A549 (cell line): ENCODE data around the gene ADSS1. TPM values are rescaled to one million over a fixed set of nuclear protein-coding genes. Genes with fewer than 3 reads are reported as not detected.
A peak's percentile ranks its signal among the peaks of the same experiment; 100 is the strongest.

Experiments used
- ATOH8 ChIP-seq: fragments of 250-450 bp; sonication (Bioruptor Pico); IDR thresholded peaks from 2 replicates; pipeline ENCODE4 v1.5.0; 2020; ENCODE audit warnings: low read depth, mild to moderate bottlenecking, moderate library complexity
- BCL3 ChIP-seq: fragments of >200 bp; sonication (Bioruptor Twin); formaldehyde crosslinking; IDR thresholded peaks from 3 replicates; pipeline ENCODE4 v1.6.1; 2016
- CEBPB ChIP-seq, 2 experiments: fragments of >200 bp in 1 of 2; sonication (Bioruptor Twin) in 1 of 2; formaldehyde crosslinking in 1 of 2; IDR thresholded peaks; 2 replicates each; pipeline ENCODE4 v1.6.1; 2012 to 2016
- E2F6 ChIP-seq: IDR thresholded peaks from 2 replicates; pipeline ENCODE4 v1.6.1; 2012; ENCODE audit warnings: low read depth, borderline replicate concordance
- FOSL2 ChIP-seq, 2 experiments: fragments of 450-650 bp in 1 of 2; fragments of >200 bp in 1 of 2; sonication (Bioruptor Twin) in 1 of 2; formaldehyde crosslinking; IDR thresholded peaks; 2 replicates each; pipeline versions ENCODE4 v1.5.0 to v1.6.1; 2016 to 2020; ENCODE audit warnings: mild to moderate bottlenecking in 1 of 2, moderate library complexity in 1 of 2
- GATA3 ChIP-seq: IDR thresholded peaks from 2 replicates; pipeline ENCODE4 v1.6.1; 2012; ENCODE audit warnings: borderline replicate concordance
- HES2 ChIP-seq: fragments of >200 bp; sonication (Bioruptor Twin); formaldehyde crosslinking; IDR thresholded peaks from 2 replicates; pipeline ENCODE4 v1.6.1; 2016
- HEYL ChIP-seq: fragments of 250-450 bp; sonication (Bioruptor Pico); IDR thresholded peaks from 2 replicates; pipeline ENCODE4 v1.8.0; 2021; ENCODE audit warnings: mild to moderate bottlenecking, moderate library complexity
- HMGXB4 ChIP-seq: fragments of 250-450 bp; sonication (Bioruptor Pico); IDR thresholded peaks from 2 replicates; pipeline ENCODE4 v1.5.0; 2021; ENCODE audit warnings: mild to moderate bottlenecking, moderate library complexity, borderline replicate concordance
- HOXA7 ChIP-seq: fragments of 250-450 bp; sonication (Bioruptor Pico); IDR thresholded peaks from 2 replicates; pipeline ENCODE4 v1.5.0; 2020; ENCODE audit warnings: mild to moderate bottlenecking, moderate library complexity
- HOXB5 ChIP-seq: fragments of 250-450 bp; sonication (Bioruptor Pico); IDR thresholded peaks from 2 replicates; pipeline ENCODE4 v1.5.0; 2020; ENCODE audit warnings: mild to moderate bottlenecking, moderate library complexity
- JUN ChIP-seq, 2 experiments: fragments of >200 bp; sonication (Bioruptor Twin); formaldehyde crosslinking; IDR thresholded peaks; 2 replicates in 1 of 2; 3 replicates in 1 of 2; pipeline ENCODE4 v1.6.1; 2016 to 2017
- KDM1A ChIP-seq: fragments of 200-600 bp; sonication (generic); IDR thresholded peaks from 2 replicates; pipeline ENCODE4 v1.6.1; 2016; ENCODE audit warnings: low read depth, mild to moderate bottlenecking
- MAFK ChIP-seq: fragments of 450-650 bp; IDR thresholded peaks from 2 replicates; pipeline ENCODE4 v1.6.1; 2014; ENCODE audit not compliant: partially characterized antibody
- MAX ChIP-seq: IDR thresholded peaks from 2 replicates; pipeline ENCODE4 v1.6.1; 2012
- NPAS2 ChIP-seq: fragments of 250-450 bp; sonication (Bioruptor Pico); IDR thresholded peaks from 2 replicates; pipeline ENCODE4 v1.8.0; 2022; ENCODE audit warnings: mild to moderate bottlenecking, moderate library complexity, borderline replicate concordance
- NR3C1 ChIP-seq: fragments of >200 bp; sonication (Bioruptor Twin); formaldehyde crosslinking; IDR thresholded peaks from 3 replicates; pipeline ENCODE4 v1.6.1; 2017
- PBX3 ChIP-seq: IDR thresholded peaks from 2 replicates; pipeline ENCODE4 v1.6.1; 2012
- PHF8 ChIP-seq: fragments of 200-600 bp; sonication (generic); IDR thresholded peaks from 2 replicates; pipeline ENCODE4 v1.6.1; 2016; ENCODE audit warnings: low read depth, mild to moderate bottlenecking, antibody characterized with exemption, moderate library complexity, borderline replicate concordance
- POLR2A ChIP-seq: IDR thresholded peaks from 2 replicates; pipeline ENCODE4 v1.6.1; 2012; ENCODE audit warnings: mild to moderate bottlenecking, low read length
- POLR2AphosphoS2 ChIP-seq: conservative IDR thresholded peaks from 2 replicates; pipeline ENCODE4 v1.6.1; 2012; ENCODE audit warnings: low read length, improper control_type of control experiment, inconsistent platforms
- RAD21 ChIP-seq, 2 experiments: fragments of >200 bp in 1 of 2; sonication (Bioruptor Twin) in 1 of 2; formaldehyde crosslinking in 1 of 2; IDR thresholded peaks in 1 of 2; conservative IDR thresholded peaks in 1 of 2; 2 replicates in 1 of 2; 3 replicates in 1 of 2; pipeline ENCODE4 v1.6.1; 2012 to 2018; ENCODE audit warnings: inconsistent platforms in 1 of 2
- RNF2 ChIP-seq: fragments of 200-600 bp; sonication (generic); IDR thresholded peaks from 2 replicates; pipeline ENCODE4 v1.6.1; 2016; ENCODE audit warnings: low read depth, mild to moderate bottlenecking, antibody characterized with exemption, moderate library complexity, borderline replicate concordance
- SREBF2 ChIP-seq: fragments of 450-650 bp; IDR thresholded peaks from 2 replicates; pipeline ENCODE4 v1.6.1; 2014; ENCODE audit warnings: mild to moderate bottlenecking, moderate library complexity
- TFCP2L1 ChIP-seq: fragments of 250-450 bp; sonication (Bioruptor Pico); IDR thresholded peaks from 2 replicates; pipeline ENCODE4 v1.5.0; 2021; ENCODE audit warnings: mild to moderate bottlenecking
- TP53 ChIP-seq: fragments of 250-450 bp; sonication (Bioruptor Pico); IDR thresholded peaks from 2 replicates; pipeline ENCODE4 v1.5.0; 2021; ENCODE audit warnings: mild to moderate bottlenecking, moderate library complexity
- USF2 ChIP-seq: fragments of 450-650 bp; IDR thresholded peaks from 2 replicates; pipeline ENCODE4 v1.6.1; 2014; ENCODE audit warnings: antibody characterized with exemption
- ZC3H11A ChIP-seq: fragments of 450-650 bp; IDR thresholded peaks from 2 replicates; pipeline ENCODE4 v1.6.1; 2014; ENCODE audit warnings: antibody characterized with exemption, mild to moderate bottlenecking
- ZFP36 ChIP-seq: fragments of 450-650 bp; IDR thresholded peaks from 2 replicates; pipeline ENCODE4 v1.6.1; 2014; ENCODE audit warnings: borderline replicate concordance; ENCODE audit not compliant: partially characterized antibody
- polyA plus RNA-seq, 4 experiments: library from polyadenylated mRNA; depleted of rRNA in 3 of 4; stranded (reverse); fragments of >200 nt; fragmentation: RNase III in 1 of 4; extraction: RNeasy Plus Mini Kit Qiagen cat#74134 plus additional on column Dnase treatment in 1 of 4; gene quantifications; 2 replicates in 3 of 4; 3 replicates in 1 of 4; pipeline ENCODE4 v1.2.3, GENCODE V29; 2011 to 2017

The ADSS1 gene
- polyA plus RNA-seq, 2 of the 4 experiments (the other 2 are of a cell fraction), result 6.2 to 10.1 TPM

GRCh38 chr14:104680806-104681688 lies 43.0 kb upstream of the ADSS1 start (continued):
- peak; percentile 39; the same call in 1 of the 3 replicates for TF ChIP-seq BCL3
- peak in 1 of 2 experiments; percentile 46; a peak in 3 of 5 replicates for TF ChIP-seq RAD21 (conservative IDR thresholded peaks at IDR 0.05 in 1 of 2, IDR thresholded peaks at IDR 0.05 in 1 of 2)
- no peak for TF ChIP-seq HMGXB4 (CRISPR knock-in tag)
- TF ChIP-seq JUN (IDR thresholded peaks at IDR 0.05), result peak; percentile 31 to 38; a peak in 3 of 5 replicates
- TF ChIP-seq FOSL2 (IDR thresholded peaks at IDR 0.05), result no peak
- TF ChIP-seq FOSL2 (CRISPR knock-in tag; IDR thresholded peaks at IDR 0.05), result peak; percentile 13
- TF ChIP-seq ZFP36, result no peak
- TF ChIP-seq GATA3, result no peak
- 0 out of 2 replicates have a peak, but pooled peaks have one; percentile 13 for TF ChIP-seq ATOH8 (CRISPR knock-in tag)
- no peak for TF ChIP-seq PHF8
- no peak for TF ChIP-seq RNF2
- peak; percentile 76 for TF ChIP-seq MAX
- TF ChIP-seq HOXA7 (CRISPR knock-in tag), result peak; percentile 76; the same call in 1 of the 2 replicates
- peak; percentile 73; the same call in 1 of the 2 replicates for TF ChIP-seq E2F6
- TF ChIP-seq USF2, result peak; percentile 28; the same call in 1 of the 2 replicates
- TF ChIP-seq NPAS2 (CRISPR knock-in tag), result no peak
- TF ChIP-seq MAFK, result peak; percentile 1
- no peak for TF ChIP-seq SREBF2
- TF ChIP-seq HEYL (CRISPR knock-in tag), result 0 out of 2 replicates have a peak, but pooled peaks have one; percentile 59
- 0 out of 2 replicates have a peak, but pooled peaks have one; percentile 43 for TF ChIP-seq PBX3
- 0 out of 4 replicates have a peak, but pooled peaks of 1 of the 2 experiments have one; percentile 24 for TF ChIP-seq CEBPB (IDR thresholded peaks at IDR 0.05)
- TF ChIP-seq POLR2AphosphoS2, result no peak
- TF ChIP-seq TP53 (CRISPR knock-in tag), result peak; percentile 64; the same call in 1 of the 2 replicates
- TF ChIP-seq HOXB5 (CRISPR knock-in tag), result 0 out of 2 replicates have a peak, but pooled peaks have one; percentile 10
- peak; percentile 30 for TF ChIP-seq POLR2A
- TF ChIP-seq HES2, result no peak
- no peak for TF ChIP-seq ZC3H11A
- peak; percentile 76; the same call in 1 of the 2 replicates for TF ChIP-seq TFCP2L1 (CRISPR knock-in tag)
- TF ChIP-seq NR3C1, result no peak
- TF ChIP-seq KDM1A, result no peak
- TF ChIP-seq, all 56 proteins: peak for 23
